HCT116 (cell line): ENCODE results near the gene DPP10. TPM values are rescaled to one million over a fixed set of nuclear protein-coding genes. Genes with fewer than 3 reads are reported as not detected.

Experiments
- ATAC-seq: fragments of 200-7000 bp; cut with Tn5 transposase; 2 replicates; pipeline ENCODE4 v1.9.1; 2020; ENCODE audit warnings: mild to moderate bottlenecking, moderate library complexity
- BruUV-seq: library from RNA; stranded (reverse); fragments of 400-500 nt; replicated peaks from 2 replicates; lab custom pipeline; 2021; lab: Mats Ljungman, UMichigan
- CTCF ChIA-PET: fragments of 300-600 bp; sonication (Branson Sonifier 250); formaldehyde crosslinking; loops from one replicate; lab custom pipeline; 2021; ENCODE audit warnings: antibody characterized with exemption; lab: Charles Lee
- POLR2A ChIA-PET: fragments of 300-600, 350-600 bp; sonication (Branson Sonifier 250); formaldehyde crosslinking; loops from one replicate; lab custom pipeline; 2021; ENCODE audit warnings: antibody characterized with exemption; lab: Charles Lee
- RAD21 ChIA-PET, 2 experiments: fragments of 300-600 bp; sonication (Branson Sonifier 250); formaldehyde crosslinking; loops; one replicate each; lab custom pipeline; 2023; ENCODE audit warnings: low total read pairs in 2 of 2; ENCODE audit not compliant: uncharacterized antibody in 2 of 2, unreplicated experiment in 2 of 2, low non-redundant PET in 1 of 2; lab: Charles Lee
- DNase-seq: peaks from one replicate; pipeline ENCODE4 v3.0.0-alpha.2; 2010; ENCODE audit warnings: low read depth, low spot score
- H2AFZ ChIP-seq: fragments of 200-600 bp; shearing (Covaris generic), sonication (generic); 2 replicates; pipeline ENCODE4 v1.6.1; 2017; ENCODE audit warnings: low read depth, mixed run types, mixed read lengths, antibody characterized with exemption, low read length; ENCODE audit not compliant: poor library complexity, severe bottlenecking
- H3K27ac ChIP-seq: 2 replicates; pipeline ENCODE4 v1.5.1; 2012; ENCODE audit warnings: low read depth, low read length
- H3K27me3 ChIP-seq: fragments of 200-600 bp; sonication (generic); 2 replicates; pipeline ENCODE4 v1.6.1; 2016; ENCODE audit warnings: mixed run types, low read length, mixed read lengths; ENCODE audit not compliant: insufficient read depth
- H3K36me3 ChIP-seq, 2 experiments: fragments of 200-500 bp in 1 of 2; fragments of 200-600 bp in 1 of 2; sonication (Bioruptor generic) in 1 of 2; sonication (generic) in 1 of 2; 2 replicates each; pipeline versions ENCODE4 v1.5.1 to v1.6.1; 2014 to 2016; ENCODE audit warnings: low read length in 2 of 2, inconsistent platforms in 1 of 2, mixed read lengths in 1 of 2, mixed run types in 1 of 2; ENCODE audit not compliant: insufficient read depth in 2 of 2, control insufficient read depth in 1 of 2
- H3K4me1 ChIP-seq, 2 experiments: fragments of 200-600 bp in 1 of 2; sonication (generic) in 1 of 2; 2 replicates each; pipeline versions ENCODE4 v1.5.1 to v1.6.1; 2012 to 2017; ENCODE audit warnings: low read length in 2 of 2, inconsistent platforms in 1 of 2, mild to moderate bottlenecking in 1 of 2, mixed read lengths in 1 of 2, mixed run types in 1 of 2, moderate library complexity in 1 of 2; ENCODE audit not compliant: insufficient read depth in 2 of 2, control insufficient read depth in 1 of 2
- H3K4me2 ChIP-seq: fragments of 200-600 bp; sonication (generic); 2 replicates; pipeline ENCODE4 v1.6.1; 2017; ENCODE audit warnings: mixed run types, low read length, mixed read lengths
- H3K4me3 ChIP-seq, 2 experiments: fragments of 200-600 bp in 1 of 2; sonication (generic) in 1 of 2; replicated peaks in 1 of 2; 2 replicates each; pipeline ENCODE4 v1.5.1; 2011 to 2016; ENCODE audit warnings: low read length in 2 of 2, control low read depth in 1 of 2, low read depth in 1 of 2, mild to moderate bottlenecking in 1 of 2, mixed read lengths in 1 of 2, mixed run types in 1 of 2
- H3K79me2 ChIP-seq: fragments of 200-600 bp; sonication (generic); 2 replicates; pipeline ENCODE4 v1.6.1; 2017; ENCODE audit warnings: mild to moderate bottlenecking, mixed run types, low read length, moderate library complexity, mixed read lengths; ENCODE audit not compliant: insufficient read depth
- H3K9ac ChIP-seq: fragments of 200-600 bp; sonication (generic); 2 replicates; pipeline ENCODE4 v1.6.1; 2016; ENCODE audit warnings: low read length, mixed read lengths
- H3K9me2 ChIP-seq: fragments of 200-600 bp; sonication (generic), shearing (Covaris generic); 2 replicates; pipeline ENCODE4 v1.6.1; 2017; ENCODE audit warnings: mixed run types, mild to moderate bottlenecking, moderate library complexity; ENCODE audit not compliant: insufficient read depth
- H3K9me3 ChIP-seq, 2 experiments: fragments of 200-500 bp in 1 of 2; fragments of 200-600 bp in 1 of 2; sonication (Bioruptor generic) in 1 of 2; sonication (generic) in 1 of 2; 2 replicates each; pipeline ENCODE4 v1.6.1; 2014 to 2017; ENCODE audit warnings: low read length in 2 of 2, mixed read lengths in 2 of 2, inconsistent platforms in 1 of 2, low read depth in 1 of 2, mild to moderate bottlenecking in 1 of 2, mixed run types in 1 of 2, moderate library complexity in 1 of 2; ENCODE audit not compliant: control insufficient read depth in 1 of 2, insufficient read depth in 1 of 2
- H4K20me1 ChIP-seq: fragments of 200-600 bp; sonication (generic), shearing (Covaris generic); 2 replicates; pipeline ENCODE4 v1.6.1; 2017; ENCODE audit warnings: mixed run types, mild to moderate bottlenecking, moderate library complexity; ENCODE audit not compliant: insufficient read depth
- CBX3 ChIP-seq: IDR thresholded peaks from 2 replicates; pipeline ENCODE4 v1.6.1; 2012; ENCODE audit warnings: low read depth
- ELF1 ChIP-seq: IDR thresholded peaks from 2 replicates; pipeline ENCODE4 v1.6.1; 2012; ENCODE audit warnings: low read depth, borderline replicate concordance
- EZH2phosphoT487 ChIP-seq: fragments of 200-600 bp; IDR thresholded peaks from 2 replicates; pipeline ENCODE4 v1.6.1; 2018; ENCODE audit warnings: antibody characterized with exemption, borderline replicate concordance
- JUND ChIP-seq: IDR thresholded peaks from 2 replicates; pipeline ENCODE4 v1.6.1; 2012
- MAX ChIP-seq: IDR thresholded peaks from 2 replicates; pipeline ENCODE4 v1.6.1; 2012
- POLR2AphosphoS5 ChIP-seq: IDR thresholded peaks from 2 replicates; pipeline ENCODE4 v1.6.1; 2011; ENCODE audit warnings: mild to moderate bottlenecking, low read depth, low read length, moderate library complexity
- RAD21 ChIP-seq: IDR thresholded peaks from 2 replicates; pipeline ENCODE4 v1.6.1; 2012; ENCODE audit warnings: low read depth, mild to moderate bottlenecking
- SP1 ChIP-seq: IDR thresholded peaks from 2 replicates; pipeline ENCODE4 v1.6.1; 2012; ENCODE audit warnings: low read depth
- SRF ChIP-seq: IDR thresholded peaks from 2 replicates; pipeline ENCODE4 v1.6.1; 2012; ENCODE audit warnings: low read depth
- TCF7L2 ChIP-seq: IDR thresholded peaks from 2 replicates; pipeline ENCODE4 v1.7.0; 2011; ENCODE audit warnings: borderline replicate concordance, inconsistent platforms; ENCODE audit not compliant: insufficient read depth, insufficient read length; ENCODE audit errors: extremely low read depth
- YY1 ChIP-seq: IDR thresholded peaks from 2 replicates; pipeline ENCODE4 v1.6.1; 2011; ENCODE audit warnings: low read length, low read depth, moderate library complexity, mild to moderate bottlenecking; ENCODE audit not compliant: insufficient replicate concordance; ENCODE audit errors: extremely low read depth
- ZFX ChIP-seq: fragments of 450-650 bp; IDR thresholded peaks from 2 replicates; pipeline ENCODE4 v1.6.1; 2017
- intact Hi-C: fragments of 100-400 bp; cut with micrococcal nuclease; formaldehyde crosslinking; loops from 2 replicates; pipeline ENCODE4 v1.10.0; 2022
- total RNA-seq: library from RNA; stranded (reverse); gene quantifications from one replicate; pipeline ENCODE4 v1.2.1, GENCODE V29; 2021; ENCODE audit not compliant: unreplicated experiment
- TF ChIP-seq, protein P1 (sequence below), 3 experiments: fragments of 200-600 bp in 1 of 3; sonication (generic) in 1 of 3; IDR thresholded peaks in 2 of 3; conservative IDR thresholded peaks in 1 of 3; 2 replicates each; pipeline ENCODE4 v1.5.1; 2012 to 2017; ENCODE audit warnings: low read depth in 2 of 3, low read length in 2 of 3, antibody characterized with exemption in 1 of 3, borderline replicate concordance in 1 of 3, control low read depth in 1 of 3, mild to moderate bottlenecking in 1 of 3, mixed read lengths in 1 of 3, mixed run types in 1 of 3, moderate library complexity in 1 of 3; ENCODE audit not compliant: insufficient read depth in 1 of 3
- TF ChIP-seq, protein P2 (sequence below): IDR thresholded peaks from 2 replicates; pipeline ENCODE4 v1.6.1; 2012; ENCODE audit warnings: low read depth

Gene DPP10
- total RNA-seq, 1 experiment from 2014 or later, result not detected

DNA sequence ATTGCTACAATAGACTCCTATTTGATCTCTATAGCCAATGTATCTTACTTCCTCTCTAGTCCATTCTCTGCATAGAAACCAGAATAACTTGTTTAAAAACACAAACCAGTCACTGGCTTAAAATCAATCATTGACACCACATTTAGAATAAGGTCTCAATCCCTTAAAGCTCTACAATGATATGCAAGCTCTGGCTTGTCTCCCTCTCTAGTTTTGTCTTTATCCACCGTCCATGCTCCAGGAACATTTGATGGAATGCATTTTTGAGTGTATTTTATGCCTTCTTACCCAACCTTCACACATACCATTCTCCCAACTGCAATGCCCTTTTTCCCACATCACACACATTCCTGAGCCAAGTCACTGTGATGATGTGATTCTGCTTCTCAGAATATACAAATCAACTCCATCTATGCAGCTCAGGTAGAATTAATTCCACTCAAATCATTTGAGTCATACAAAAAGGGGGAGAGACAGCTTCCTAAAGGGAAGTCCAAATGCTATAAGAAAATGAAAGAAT is 1107.2 kb downstream of the DPP10 start:
- BruUV-seq, result no TSS peak
- ATAC-seq, result no peak
- Histone ChIP-seq H3K9ac (no peak overlapping the region), H2AFZ (no peak overlapping the region), H3K4me3 (no peak overlapping the region), H3K4me2 (no peak overlapping the region), H3K27ac (no peak overlapping the region), H3K9me3 (peaks cover 4 to 15% of the 10 kb centered on the region in 2 experiments; a peak in 2 of 4 replicates), H3K79me2 (no peaks in the 10 kb centered on the region), H4K20me1 (no peaks in the 10 kb centered on the region), H3K27me3 (no peaks in the 10 kb centered on the region), H3K4me1 (no peaks in the 10 kb centered on the region), H3K36me3 (no peaks in the 10 kb centered on the region), H3K9me2 (no peaks in the 10 kb centered on the region)
- intact Hi-C loops, result no loop called here
- ChIA-PET POLR2A (no interaction called here), CTCF (no interaction called here), RAD21 (no interaction called here)
- no peak for DNase-seq
- TF ChIP-seq ZFX (no peak), ELF1 (no peak), SRF (no peak), SP1 (no peak), JUND (no peak), RAD21 (no peak), CBX3 (no peak)
- TF ChIP-seq, protein P1, sequence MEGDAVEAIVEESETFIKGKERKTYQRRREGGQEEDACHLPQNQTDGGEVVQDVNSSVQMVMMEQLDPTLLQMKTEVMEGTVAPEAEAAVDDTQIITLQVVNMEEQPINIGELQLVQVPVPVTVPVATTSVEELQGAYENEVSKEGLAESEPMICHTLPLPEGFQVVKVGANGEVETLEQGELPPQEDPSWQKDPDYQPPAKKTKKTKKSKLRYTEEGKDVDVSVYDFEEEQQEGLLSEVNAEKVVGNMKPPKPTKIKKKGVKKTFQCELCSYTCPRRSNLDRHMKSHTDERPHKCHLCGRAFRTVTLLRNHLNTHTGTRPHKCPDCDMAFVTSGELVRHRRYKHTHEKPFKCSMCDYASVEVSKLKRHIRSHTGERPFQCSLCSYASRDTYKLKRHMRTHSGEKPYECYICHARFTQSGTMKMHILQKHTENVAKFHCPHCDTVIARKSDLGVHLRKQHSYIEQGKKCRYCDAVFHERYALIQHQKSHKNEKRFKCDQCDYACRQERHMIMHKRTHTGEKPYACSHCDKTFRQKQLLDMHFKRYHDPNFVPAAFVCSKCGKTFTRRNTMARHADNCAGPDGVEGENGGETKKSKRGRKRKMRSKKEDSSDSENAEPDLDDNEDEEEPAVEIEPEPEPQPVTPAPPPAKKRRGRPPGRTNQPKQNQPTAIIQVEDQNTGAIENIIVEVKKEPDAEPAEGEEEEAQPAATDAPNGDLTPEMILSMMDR (IDR thresholded peaks at IDR 0.05 in 2 of 3, conservative IDR thresholded peaks at IDR 0.05 in 1 of 3; ENCODE audit: borderline replicate concordance in 1 of 3, insufficient read depth in 1 of 3, low read depth in 2 of 3, low read length in 2 of 3), result no peak

DNA sequence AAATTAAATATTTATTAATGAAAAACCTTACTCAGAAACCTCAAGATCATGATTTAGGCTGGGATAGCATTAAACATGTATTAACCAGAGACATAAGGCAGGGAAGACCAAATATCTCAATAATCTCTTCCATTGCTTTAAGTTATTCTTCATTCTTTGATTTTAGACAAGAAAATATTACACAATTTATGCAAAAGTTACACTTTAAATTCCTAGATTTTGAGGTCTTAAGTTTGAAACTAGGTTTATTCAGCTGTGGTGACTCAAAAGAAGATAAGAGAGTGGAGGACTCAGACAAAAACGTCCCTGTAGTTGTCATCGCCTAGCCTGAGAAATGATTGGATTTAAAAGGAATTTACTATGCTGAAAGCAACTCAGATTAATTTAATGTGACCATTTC is 1110.3 kb downstream of the DPP10 start:
- intact Hi-C loops, result no loop called here
- Histone ChIP-seq H3K4me1 (no peaks in the 10 kb centered on the region), H3K36me3 (no peaks in the 10 kb centered on the region), H3K9me3 (peaks cover 4 to 18% of the 10 kb centered on the region in 2 experiments; a peak in 2 of 4 replicates), H2AFZ (no peak overlapping the region), H3K4me3 (no peak overlapping the region), H3K4me2 (no peak overlapping the region), H3K79me2 (no peaks in the 10 kb centered on the region), H3K27ac (no peak overlapping the region), H3K9me2 (no peaks in the 10 kb centered on the region), H3K9ac (no peak overlapping the region), H4K20me1 (no peaks in the 10 kb centered on the region), H3K27me3 (no peaks in the 10 kb centered on the region)
- RAD21 ChIA-PET, result no interaction called here
- DNase-seq (no peak), ATAC-seq (no peak)
- POLR2A ChIA-PET, result no interaction called here
- CTCF ChIA-PET, result no interaction called here
- no TSS peak for BruUV-seq
- TF ChIP-seq YY1, result no peak
- TF ChIP-seq EZH2phosphoT487, result no peak
- no peak for TF ChIP-seq RAD21
- TF ChIP-seq, protein P2, sequence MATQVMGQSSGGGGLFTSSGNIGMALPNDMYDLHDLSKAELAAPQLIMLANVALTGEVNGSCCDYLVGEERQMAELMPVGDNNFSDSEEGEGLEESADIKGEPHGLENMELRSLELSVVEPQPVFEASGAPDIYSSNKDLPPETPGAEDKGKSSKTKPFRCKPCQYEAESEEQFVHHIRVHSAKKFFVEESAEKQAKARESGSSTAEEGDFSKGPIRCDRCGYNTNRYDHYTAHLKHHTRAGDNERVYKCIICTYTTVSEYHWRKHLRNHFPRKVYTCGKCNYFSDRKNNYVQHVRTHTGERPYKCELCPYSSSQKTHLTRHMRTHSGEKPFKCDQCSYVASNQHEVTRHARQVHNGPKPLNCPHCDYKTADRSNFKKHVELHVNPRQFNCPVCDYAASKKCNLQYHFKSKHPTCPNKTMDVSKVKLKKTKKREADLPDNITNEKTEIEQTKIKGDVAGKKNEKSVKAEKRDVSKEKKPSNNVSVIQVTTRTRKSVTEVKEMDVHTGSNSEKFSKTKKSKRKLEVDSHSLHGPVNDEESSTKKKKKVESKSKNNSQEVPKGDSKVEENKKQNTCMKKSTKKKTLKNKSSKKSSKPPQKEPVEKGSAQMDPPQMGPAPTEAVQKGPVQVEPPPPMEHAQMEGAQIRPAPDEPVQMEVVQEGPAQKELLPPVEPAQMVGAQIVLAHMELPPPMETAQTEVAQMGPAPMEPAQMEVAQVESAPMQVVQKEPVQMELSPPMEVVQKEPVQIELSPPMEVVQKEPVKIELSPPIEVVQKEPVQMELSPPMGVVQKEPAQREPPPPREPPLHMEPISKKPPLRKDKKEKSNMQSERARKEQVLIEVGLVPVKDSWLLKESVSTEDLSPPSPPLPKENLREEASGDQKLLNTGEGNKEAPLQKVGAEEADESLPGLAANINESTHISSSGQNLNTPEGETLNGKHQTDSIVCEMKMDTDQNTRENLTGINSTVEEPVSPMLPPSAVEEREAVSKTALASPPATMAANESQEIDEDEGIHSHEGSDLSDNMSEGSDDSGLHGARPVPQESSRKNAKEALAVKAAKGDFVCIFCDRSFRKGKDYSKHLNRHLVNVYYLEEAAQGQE, result no peak
- no peak for TF ChIP-seq POLR2AphosphoS5
- no peak for TF ChIP-seq JUND
- no peak for TF ChIP-seq CBX3
- no peak for TF ChIP-seq ELF1
- TF ChIP-seq MAX, result no peak
- no peak for TF ChIP-seq ZFX
- TF ChIP-seq TCF7L2, result no peak
